HEK293 (cell line): ENCODE results near the gene IL10RB.

Source experiments
- BCL11B ChIP-seq: fragments of 450-650 bp; formaldehyde crosslinking; IDR thresholded peaks from 2 replicates; pipeline ENCODE4 v1.5.1; 2016; ENCODE audit warnings: low read depth, missing biosample characterization, missing genetic modification characterization
- GLIS1 ChIP-seq: fragments of 450-650 bp; formaldehyde crosslinking; IDR thresholded peaks from 2 replicates; pipeline ENCODE4 v1.5.1; 2016; ENCODE audit warnings: missing biosample characterization, missing genetic modification characterization
- HOXD13 ChIP-seq: sonication (generic); formaldehyde crosslinking; IDR thresholded peaks from 2 replicates; pipeline ENCODE4 v1.8.0; 2022; ENCODE audit warnings: missing genetic modification reagents, borderline replicate concordance
- IKZF3 ChIP-seq: fragments of 450-650 bp; IDR thresholded peaks from 2 replicates; pipeline ENCODE4 v1.5.0; 2018; ENCODE audit warnings: missing biosample characterization, mild to moderate bottlenecking, missing genetic modification characterization, moderate library complexity
- KLF10 ChIP-seq: fragments of 450-650 bp; IDR thresholded peaks from 2 replicates; pipeline ENCODE4 v1.5.1; 2018; ENCODE audit warnings: missing biosample characterization, mild to moderate bottlenecking, missing genetic modification characterization
- KLF16 ChIP-seq: fragments of 450-650 bp; formaldehyde crosslinking; IDR thresholded peaks from 2 replicates; pipeline ENCODE4 v1.5.1; 2017; ENCODE audit warnings: missing biosample characterization, missing genetic modification characterization
- KLF17 ChIP-seq: fragments of 450-650 bp; formaldehyde crosslinking; IDR thresholded peaks from 2 replicates; pipeline ENCODE4 v1.5.1; 2016; ENCODE audit warnings: missing biosample characterization, missing genetic modification characterization
- PATZ1 ChIP-seq: fragments of 450-650 bp; formaldehyde crosslinking; IDR thresholded peaks from 2 replicates; pipeline ENCODE4 v1.5.1; 2016; ENCODE audit warnings: missing biosample characterization, missing genetic modification characterization
- SP7 ChIP-seq: fragments of 450-650 bp; formaldehyde crosslinking; IDR thresholded peaks from 2 replicates; pipeline ENCODE4 v1.5.1; 2016; ENCODE audit warnings: missing biosample characterization, missing genetic modification characterization
- TRIM28 ChIP-seq: IDR thresholded peaks from 2 replicates; pipeline ENCODE4 v1.6.1; 2011; ENCODE audit warnings: low read length, control low read depth, borderline replicate concordance
- WT1 ChIP-seq: fragments of 450-650 bp; formaldehyde crosslinking; IDR thresholded peaks from 2 replicates; pipeline ENCODE4 v1.5.1; 2016; ENCODE audit warnings: missing biosample characterization, missing genetic modification characterization
- YY1 ChIP-seq: fragments of 450-650 bp; formaldehyde crosslinking; IDR thresholded peaks from 2 replicates; pipeline ENCODE4 v1.5.1; 2018; ENCODE audit warnings: missing biosample characterization, missing genetic modification characterization
- ZBTB1 ChIP-seq: fragments of 450-650 bp; formaldehyde crosslinking; IDR thresholded peaks from 2 replicates; pipeline ENCODE4 v1.5.1; 2016; ENCODE audit warnings: missing biosample characterization, missing genetic modification characterization
- ZBTB17 ChIP-seq: fragments of 450-650 bp; formaldehyde crosslinking; IDR thresholded peaks from 2 replicates; pipeline ENCODE4 v1.5.1; 2016; ENCODE audit warnings: missing biosample characterization, missing genetic modification characterization
- ZBTB21 ChIP-seq: fragments of 450-650 bp; formaldehyde crosslinking; IDR thresholded peaks from 2 replicates; pipeline ENCODE4 v1.5.1; 2017; ENCODE audit warnings: missing biosample characterization, missing genetic modification characterization
- ZEB2 ChIP-seq: fragments of 450-650 bp; formaldehyde crosslinking; IDR thresholded peaks from 2 replicates; pipeline ENCODE4 v1.5.1; 2016; ENCODE audit warnings: missing biosample characterization, missing genetic modification characterization
- ZFP3 ChIP-seq: fragments of 450-650 bp; formaldehyde crosslinking; IDR thresholded peaks from 2 replicates; pipeline ENCODE4 v1.5.1; 2016; ENCODE audit warnings: low read depth, missing biosample characterization, missing genetic modification characterization
- ZFP69B ChIP-seq: fragments of 450-650 bp; formaldehyde crosslinking; IDR thresholded peaks from 2 replicates; pipeline ENCODE4 v1.5.1; 2016; ENCODE audit warnings: missing biosample characterization, missing genetic modification characterization
- ZNF202 ChIP-seq: fragments of 450-650 bp; formaldehyde crosslinking; IDR thresholded peaks from 2 replicates; pipeline ENCODE4 v1.5.1; 2016; ENCODE audit warnings: missing biosample characterization, missing genetic modification characterization, borderline replicate concordance
- ZNF239 ChIP-seq: fragments of 450-650 bp; formaldehyde crosslinking; IDR thresholded peaks from 2 replicates; pipeline ENCODE4 v1.5.1; 2016; ENCODE audit warnings: missing biosample characterization, missing genetic modification characterization
- ZNF324 ChIP-seq: fragments of 450-650 bp; formaldehyde crosslinking; IDR thresholded peaks from 2 replicates; pipeline ENCODE4 v1.5.1; 2016; ENCODE audit warnings: missing biosample characterization, missing genetic modification characterization
- ZNF394 ChIP-seq: fragments of 450-650 bp; formaldehyde crosslinking; IDR thresholded peaks from 2 replicates; pipeline ENCODE4 v1.5.1; 2016; ENCODE audit warnings: missing biosample characterization, missing genetic modification characterization, mild to moderate bottlenecking, moderate library complexity, borderline replicate concordance
- ZNF596 ChIP-seq: fragments of 450-650 bp; IDR thresholded peaks from 2 replicates; pipeline ENCODE4 v1.5.0; 2018; ENCODE audit warnings: missing biosample characterization, mild to moderate bottlenecking, missing genetic modification characterization, moderate library complexity
- ZNF623 ChIP-seq: fragments of 450-650 bp; formaldehyde crosslinking; IDR thresholded peaks from 2 replicates; pipeline ENCODE4 v1.5.1; 2016; ENCODE audit warnings: missing biosample characterization, missing genetic modification characterization
- ZNF645 ChIP-seq: fragments of 450-650 bp; formaldehyde crosslinking; IDR thresholded peaks from 2 replicates; pipeline ENCODE4; 2016; ENCODE audit warnings: missing biosample characterization, missing genetic modification characterization
- ZNF654 ChIP-seq: fragments of 450-650 bp; formaldehyde crosslinking; IDR thresholded peaks from 2 replicates; pipeline ENCODE4 v1.5.1; 2016; ENCODE audit warnings: low read depth, missing biosample characterization, missing genetic modification characterization
- ZNF660 ChIP-seq: fragments of 450-650 bp; IDR thresholded peaks from 2 replicates; pipeline ENCODE4 v1.5.1; 2018; ENCODE audit warnings: missing biosample characterization, mild to moderate bottlenecking, missing genetic modification characterization
- ZNF704 ChIP-seq: fragments of 450-650 bp; formaldehyde crosslinking; IDR thresholded peaks from 2 replicates; pipeline ENCODE4 v1.5.1; 2016; ENCODE audit warnings: missing biosample characterization, missing genetic modification characterization
- ZNF837 ChIP-seq: fragments of 450-650 bp; formaldehyde crosslinking; IDR thresholded peaks from 2 replicates; pipeline ENCODE4 v1.5.1; 2016; ENCODE audit warnings: missing biosample characterization, missing genetic modification characterization
- ZSCAN23 ChIP-seq: fragments of 450-650 bp; formaldehyde crosslinking; IDR thresholded peaks from 2 replicates; pipeline ENCODE4 v1.5.1; 2016; ENCODE audit warnings: missing biosample characterization, missing genetic modification characterization
- ZSCAN30 ChIP-seq: fragments of 450-650 bp; IDR thresholded peaks from 2 replicates; pipeline ENCODE4 v1.5.1; 2018; ENCODE audit warnings: missing biosample characterization, mild to moderate bottlenecking, missing genetic modification characterization, moderate library complexity
- ZSCAN4 ChIP-seq: fragments of 450-650 bp; formaldehyde crosslinking; IDR thresholded peaks from 2 replicates; pipeline ENCODE4 v1.5.1; 2017; ENCODE audit warnings: missing biosample characterization, missing genetic modification characterization

The IL10RB gene

GRCh38 chr21:33325222-33326067 lies 59.3 kb downstream of the IL10RB start (continued):
- TF ChIP-seq ZBTB21 (peak; percentile 9; the same call in 1 of the 2 replicates), ZNF324 (tag by site-specific recombination) (peak; percentile 74), HOXD13 (CRISPR knock-in tag) (peak; percentile 41; the same call in 1 of the 2 replicates), ZSCAN4 (tag by site-specific recombination) (no peak), KLF10 (tag by site-specific recombination) (0 out of 2 replicates have a peak, but pooled peaks have one; percentile 28), ZBTB1 (tag by site-specific recombination) (no peak), SP7 (tag by site-specific recombination) (no peak; the same call in 1 of the 2 replicates), BCL11B (tag by site-specific recombination) (no peak), ZFP3 (tag by site-specific recombination) (no peak), ZNF660 (tag by site-specific recombination) (peak; percentile 91), ZNF645 (tag by site-specific recombination) (0 out of 2 replicates have a peak, but pooled peaks have one; percentile 22), ZFP69B (tag by site-specific recombination) (peak; percentile 91), ZSCAN23 (tag by site-specific recombination) (0 out of 2 replicates have a peak, but pooled peaks have one; percentile 86), ZNF654 (tag by site-specific recombination) (no peak), PATZ1 (tag by site-specific recombination) (no peak; the same call in 1 of the 2 replicates), KLF16 (tag by site-specific recombination) (no peak), YY1 (tag by site-specific recombination) (peak; percentile 77), ZNF202 (tag by site-specific recombination) (no peak), ZEB2 (tag by site-specific recombination) (peak; percentile 27; the same call in 1 of the 2 replicates), ZNF623 (tag by site-specific recombination) (peak; percentile 42), ZNF394 (tag by site-specific recombination) (peak; percentile 52; the same call in 1 of the 2 replicates), ZBTB17 (peak; percentile 95), ZNF704 (tag by site-specific recombination) (no peak), TRIM28 (no peak; the same call in 1 of the 2 replicates), ZNF837 (tag by site-specific recombination) (no peak), ZSCAN30 (tag by site-specific recombination) (0 out of 2 replicates have a peak, but pooled peaks have one; percentile 26), WT1 (tag by site-specific recombination) (0 out of 2 replicates have a peak, but pooled peaks have one; percentile 8), GLIS1 (tag by site-specific recombination) (no peak), KLF17 (tag by site-specific recombination) (no peak), ZNF239 (no peak; the same call in 1 of the 2 replicates), ZNF596 (tag by site-specific recombination) (no peak), IKZF3 (tag by site-specific recombination) (peak; percentile 55)
